Activated naive CD4-positive, alpha-beta T cell treated with anti-CD3 and anti-CD28 coated beads, Interleukin-2, amount 50 U/mL, for 16 hours (primary cell): ENCODE results near the gene LDLRAD4.
"Not testable (repeated sequence)": the region's sequence is repeated elsewhere in the genome, so short reads cannot be mapped to it uniquely, and the experiment has no call there.

Experiments used
- DNase-seq: peaks from one replicate; pipeline ENCODE4 v3.0.0-alpha.2; 2020

Gene LDLRAD4

DNA sequence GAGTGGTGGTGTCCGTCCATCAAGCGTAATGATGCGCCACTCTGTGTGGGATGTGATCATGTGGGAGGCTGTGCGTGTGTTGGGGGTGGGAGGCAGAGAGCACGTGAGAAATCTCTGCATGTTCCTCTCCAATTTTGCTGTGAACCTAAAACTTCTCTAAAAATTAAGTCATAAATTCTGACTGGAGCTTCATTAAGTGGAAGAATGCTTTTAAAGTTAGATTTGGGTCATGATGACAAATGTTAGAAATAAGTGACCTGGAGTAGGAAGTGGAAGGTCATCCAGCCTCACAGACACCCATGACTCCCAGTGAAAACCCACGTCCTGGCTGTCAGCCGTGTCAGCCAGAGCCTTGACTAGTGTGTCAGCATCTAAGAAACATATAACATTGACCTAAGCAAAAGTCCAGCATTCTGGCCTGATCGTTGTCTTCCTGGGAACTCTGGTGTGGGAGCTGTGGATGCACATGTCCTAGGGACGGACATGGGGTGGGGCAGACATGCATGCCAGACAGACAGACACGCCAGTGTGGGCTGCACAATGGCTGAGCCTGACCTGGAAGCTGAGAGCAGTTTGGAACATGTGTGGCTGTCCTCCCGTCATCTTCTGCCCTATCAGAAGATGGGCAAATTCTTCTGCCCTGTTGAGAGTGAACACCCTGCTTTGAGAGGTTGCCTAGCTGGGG lies 262.2 kb downstream of the LDLRAD4 start:
- no peak for DNase-seq

- DNase-seq, result no peak
These were observed 262.8 kb downstream of the LDLRAD4 start for GRCh38 chr18:13481331-13481730.

DNA sequence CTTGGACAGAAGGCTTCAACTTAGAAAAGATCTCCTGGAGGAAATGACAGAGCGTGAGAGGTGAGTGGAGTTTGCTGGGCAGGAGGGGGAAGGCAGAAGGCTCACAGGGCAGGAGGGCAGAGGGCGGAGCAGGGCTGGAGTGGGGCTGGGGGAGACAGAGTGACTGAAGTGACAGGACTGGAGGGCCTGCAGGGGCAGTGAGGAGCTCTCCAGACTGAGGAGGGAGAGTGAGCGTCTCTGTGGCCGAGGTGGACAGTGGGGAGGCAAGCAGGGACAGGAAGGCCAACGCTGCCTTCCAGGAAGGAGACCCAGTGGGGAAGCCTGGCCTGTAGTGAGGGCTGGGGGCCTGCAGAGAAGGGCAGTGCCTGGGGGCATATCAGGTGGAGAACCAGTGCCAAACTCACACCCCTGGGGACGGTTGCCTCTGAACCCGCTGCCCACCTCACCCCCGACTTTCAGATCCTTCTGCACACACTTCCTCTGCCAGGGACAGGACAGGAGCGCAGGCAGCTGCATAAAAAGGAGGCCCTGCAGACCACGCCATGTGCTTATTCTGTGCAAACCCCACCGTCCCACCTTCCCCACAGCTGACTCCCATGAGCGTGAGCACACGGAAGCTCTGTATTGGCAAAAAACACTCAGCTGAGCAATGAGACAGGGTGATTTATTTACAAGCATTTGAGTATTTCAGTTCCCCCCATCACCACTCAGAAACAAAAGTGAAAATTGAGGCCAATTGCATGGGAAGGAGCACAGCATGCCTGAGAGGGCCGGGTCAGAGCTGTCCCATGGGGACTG lies 263.5 kb downstream of the LDLRAD4 start:
- DNase-seq, result no peak

DNA sequence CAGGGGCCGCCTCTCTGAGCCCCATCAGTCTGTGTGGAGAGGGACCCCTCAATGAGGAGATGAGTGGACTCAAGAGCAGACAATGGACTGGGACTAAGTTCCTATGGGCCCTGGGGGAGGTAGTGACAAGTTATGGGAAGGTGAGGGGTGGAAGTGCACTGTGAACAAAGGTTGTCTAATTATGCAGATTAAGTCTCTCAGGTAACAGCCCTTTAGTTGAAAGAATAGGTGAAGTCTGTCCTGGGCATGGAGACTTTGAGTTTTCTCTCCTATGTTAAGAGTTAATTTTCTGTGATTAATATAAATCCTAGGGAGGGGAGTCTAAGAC lies 264.0 kb downstream of the LDLRAD4 start:
- no peak for DNase-seq

GRCh38 chr18:13483316-13484270 lies 265.0 kb downstream of the LDLRAD4 start:
- DNase-seq, result no peak

- DNase-seq, result no peak
These were observed 266.6 kb downstream of the LDLRAD4 start for GRCh38 chr18:13485182-13485581.

GRCh38 chr18:13485604-13486003 lies 267.0 kb downstream of the LDLRAD4 start:
- DNase-seq, result no peak

GRCh38 chr18:13486284-13486683 lies 267.7 kb downstream of the LDLRAD4 start:
- DNase-seq, result no peak

DNA sequence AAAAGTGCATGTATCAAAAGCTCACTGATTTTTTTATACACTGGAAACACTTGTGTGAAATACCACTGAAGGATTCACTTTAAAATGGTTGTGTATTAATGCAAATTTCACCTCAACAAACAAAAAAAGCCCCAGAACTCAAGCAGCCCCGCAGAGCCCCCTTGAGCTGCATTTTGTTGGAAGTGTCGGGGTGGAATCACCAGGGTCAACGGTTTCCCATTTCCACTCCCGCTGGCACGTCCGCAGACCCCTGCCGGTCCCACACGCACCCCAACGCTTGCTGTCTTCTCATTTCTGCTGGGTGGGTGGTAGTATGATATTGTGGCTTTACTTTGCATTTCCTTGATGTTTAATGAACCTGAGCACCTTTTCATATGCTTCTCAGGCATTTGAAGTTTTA lies 268.1 kb downstream of the LDLRAD4 start:
- DNase-seq, result no peak

- no peak for DNase-seq
These were observed 268.7 kb downstream of the LDLRAD4 start for GRCh38 chr18:13487237-13487636.

GRCh38 chr18:13488281-13488929 lies 269.8 kb downstream of the LDLRAD4 start:
- no peak for DNase-seq

GRCh38 chr18:13489303-13489702 lies 270.7 kb downstream of the LDLRAD4 start:
- DNase-seq, result not testable (repeated sequence)

- no peak for DNase-seq
These were observed 272.6 kb downstream of the LDLRAD4 start for GRCh38 chr18:13491138-13491537.

- DNase-seq, result no peak
These were observed 273.8 kb downstream of the LDLRAD4 start for GRCh38 chr18:13492314-13492713.

DNA sequence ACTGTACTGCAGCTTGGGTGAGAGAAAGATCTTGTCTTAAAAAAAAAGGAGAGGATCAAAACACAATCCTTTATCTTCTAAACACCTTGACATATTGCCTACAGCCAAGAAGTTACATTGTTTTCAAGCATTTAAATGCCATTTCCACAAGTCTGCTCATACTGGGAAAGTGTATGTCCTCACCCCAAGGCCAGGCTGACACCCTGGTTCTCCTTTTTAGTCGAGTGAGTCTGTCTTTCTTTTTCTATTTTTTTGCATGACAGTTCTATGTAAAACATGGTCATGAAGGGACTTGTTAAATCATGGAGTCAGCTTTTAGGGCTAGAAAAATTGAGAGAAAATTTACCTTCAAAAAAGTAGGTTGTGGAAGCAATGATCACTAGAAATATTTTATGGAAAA lies 274.5 kb downstream of the LDLRAD4 start:
- DNase-seq, result no peak

DNA sequence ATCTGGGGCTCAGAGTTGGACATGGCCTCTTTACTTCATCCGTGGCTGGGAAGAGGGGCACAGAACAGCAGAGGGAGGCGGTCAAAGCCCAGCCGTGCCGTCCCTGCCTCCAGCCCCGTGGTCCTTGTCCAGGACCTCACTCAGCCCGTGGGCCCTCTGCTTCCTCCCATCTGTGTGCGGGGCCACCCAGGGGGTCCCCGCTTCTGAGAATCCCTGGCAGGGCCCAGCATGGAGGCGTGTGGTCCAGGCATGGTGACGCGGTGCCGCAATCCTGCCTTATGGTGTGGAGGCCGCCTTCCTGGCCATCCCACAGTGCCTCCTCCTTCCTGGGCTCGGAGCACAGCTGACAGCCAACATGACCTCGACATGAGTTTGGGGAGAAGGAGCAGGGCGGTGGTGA lies 275.2 kb downstream of the LDLRAD4 start:
- no peak for DNase-seq

DNA sequence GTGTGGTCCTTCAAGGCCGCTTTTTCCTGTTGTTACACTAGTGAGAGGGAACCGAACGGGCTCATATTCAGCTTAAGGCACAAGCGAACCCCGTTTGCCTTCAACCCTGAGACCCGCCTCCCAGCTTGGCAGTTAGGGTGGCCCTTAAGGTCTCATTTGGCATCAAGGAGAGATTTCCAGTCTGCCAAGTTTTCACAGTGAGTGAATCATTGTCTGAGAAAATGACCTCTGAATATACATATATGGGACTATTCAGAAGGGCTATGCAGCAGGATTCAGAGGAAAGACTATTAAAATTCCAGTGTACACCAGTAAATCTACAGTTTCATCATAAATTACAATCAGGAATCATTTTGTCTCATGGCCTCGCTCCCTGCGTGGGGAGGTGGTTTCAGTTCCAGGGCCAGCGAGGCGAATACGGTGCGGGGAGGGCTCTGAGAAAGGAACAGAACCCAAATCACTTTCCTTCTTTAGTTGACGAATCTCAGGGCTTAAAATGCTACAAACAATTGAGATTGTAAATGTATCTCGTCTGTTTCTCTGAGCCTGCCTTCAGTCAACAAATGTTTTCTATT lies 276.4 kb downstream of the LDLRAD4 start:
- DNase-seq, result no peak

DNA sequence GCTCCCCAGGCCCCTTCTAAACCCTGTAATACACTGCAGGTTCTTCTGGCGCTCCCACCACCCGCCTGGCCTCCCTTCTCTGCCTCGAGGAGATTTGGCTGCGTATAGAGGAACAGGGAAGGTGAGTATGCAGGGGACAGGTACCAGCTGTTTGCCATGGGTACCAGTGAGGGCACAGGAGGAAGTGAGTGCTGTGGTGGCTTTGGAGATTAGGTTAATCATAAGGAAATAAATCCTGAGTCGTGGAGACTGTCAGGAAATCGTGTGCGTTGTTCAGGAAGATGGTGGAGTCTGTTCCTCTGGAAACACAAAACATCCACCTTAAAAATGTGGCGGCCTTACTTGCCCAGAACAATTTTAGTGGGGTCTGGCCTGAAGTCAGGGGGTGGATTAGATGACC lies 277.4 kb downstream of the LDLRAD4 start:
- DNase-seq, result no peak

- no peak for DNase-seq
These were observed 278.2 kb downstream of the LDLRAD4 start for GRCh38 chr18:13496691-13497281.

- no peak for DNase-seq
These were observed 281.2 kb downstream of the LDLRAD4 start for GRCh38 chr18:13499803-13500202.

- no peak for DNase-seq
These were observed 281.8 kb downstream of the LDLRAD4 start for GRCh38 chr18:13500227-13500865.
